ENCODE results near the gene RPL19.

- TF ChIP-seq CTCF (IDR thresholded peaks at IDR 0.05) (no peak), POLR2A (IDR thresholded peaks at IDR 0.05) (no peak)
These were observed 25.4 kb downstream of the RPL19 start, which contains the start of gene STAC2 for GRCh38 chr17:39225308-39225958.
